GM13977 (cell line): ENCODE results near the gene EN1.

Experiments
- DNase-seq: peaks from one replicate; pipeline ENCODE4 v3.0.0; 2012; ENCODE audit warnings: low spot score
- in situ Hi-C: fragments of 300-500 bp; cut with MboI; formaldehyde crosslinking; loops from one replicate; pipeline ENCODE4 v1.12.0; 2022; ENCODE audit warnings: low sequenced_read_pairs, low pct_unique_long_range_greater_than_20kb, mixed read lengths, inconsistent platforms; ENCODE audit not compliant: unreplicated experiment
- TF ChIP-seq, protein P1 (sequence below): IDR thresholded peaks from 2 replicates; pipeline ENCODE4 v1.5.1; 2012; ENCODE audit warnings: mild to moderate bottlenecking, control low read depth; ENCODE audit not compliant: insufficient read depth; ENCODE audit errors: extremely low read depth, missing control alignments

The EN1 gene

DNA sequence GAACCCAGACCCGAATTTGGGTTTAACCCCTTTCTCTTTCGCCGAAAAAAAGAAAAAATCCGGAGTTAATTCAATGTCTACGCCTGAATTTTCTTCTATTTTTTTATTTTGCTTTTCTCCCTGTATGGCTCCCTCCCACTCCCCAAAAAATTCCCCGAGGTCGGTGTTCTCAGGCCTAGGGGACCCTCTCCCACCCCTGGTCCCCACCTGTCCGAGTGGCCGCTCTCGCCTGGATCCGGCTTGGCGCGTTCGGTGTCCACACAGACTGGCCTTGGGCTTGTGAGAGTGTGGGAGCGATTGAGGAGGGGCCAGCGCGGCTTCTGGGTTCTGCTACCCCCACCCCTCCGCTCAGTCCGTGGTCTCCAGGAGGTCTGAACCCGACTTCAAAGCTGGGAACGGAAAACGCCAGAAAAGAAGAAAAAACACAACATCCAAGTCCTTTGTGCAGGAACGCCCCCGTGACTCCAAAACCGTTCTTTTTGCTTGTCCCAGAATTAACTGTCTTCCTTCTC, 5.7 kb upstream of the EN1 start:
- in situ Hi-C loops: loop anchor here (10.0 to 25.0 kb wide), 2 partner anchors 628 to 816 kb away; no protein-coding TSS in a partner anchor
- peak; percentile 34 for DNase-seq
- TF ChIP-seq, protein P1, sequence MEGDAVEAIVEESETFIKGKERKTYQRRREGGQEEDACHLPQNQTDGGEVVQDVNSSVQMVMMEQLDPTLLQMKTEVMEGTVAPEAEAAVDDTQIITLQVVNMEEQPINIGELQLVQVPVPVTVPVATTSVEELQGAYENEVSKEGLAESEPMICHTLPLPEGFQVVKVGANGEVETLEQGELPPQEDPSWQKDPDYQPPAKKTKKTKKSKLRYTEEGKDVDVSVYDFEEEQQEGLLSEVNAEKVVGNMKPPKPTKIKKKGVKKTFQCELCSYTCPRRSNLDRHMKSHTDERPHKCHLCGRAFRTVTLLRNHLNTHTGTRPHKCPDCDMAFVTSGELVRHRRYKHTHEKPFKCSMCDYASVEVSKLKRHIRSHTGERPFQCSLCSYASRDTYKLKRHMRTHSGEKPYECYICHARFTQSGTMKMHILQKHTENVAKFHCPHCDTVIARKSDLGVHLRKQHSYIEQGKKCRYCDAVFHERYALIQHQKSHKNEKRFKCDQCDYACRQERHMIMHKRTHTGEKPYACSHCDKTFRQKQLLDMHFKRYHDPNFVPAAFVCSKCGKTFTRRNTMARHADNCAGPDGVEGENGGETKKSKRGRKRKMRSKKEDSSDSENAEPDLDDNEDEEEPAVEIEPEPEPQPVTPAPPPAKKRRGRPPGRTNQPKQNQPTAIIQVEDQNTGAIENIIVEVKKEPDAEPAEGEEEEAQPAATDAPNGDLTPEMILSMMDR: no peak

DNA sequence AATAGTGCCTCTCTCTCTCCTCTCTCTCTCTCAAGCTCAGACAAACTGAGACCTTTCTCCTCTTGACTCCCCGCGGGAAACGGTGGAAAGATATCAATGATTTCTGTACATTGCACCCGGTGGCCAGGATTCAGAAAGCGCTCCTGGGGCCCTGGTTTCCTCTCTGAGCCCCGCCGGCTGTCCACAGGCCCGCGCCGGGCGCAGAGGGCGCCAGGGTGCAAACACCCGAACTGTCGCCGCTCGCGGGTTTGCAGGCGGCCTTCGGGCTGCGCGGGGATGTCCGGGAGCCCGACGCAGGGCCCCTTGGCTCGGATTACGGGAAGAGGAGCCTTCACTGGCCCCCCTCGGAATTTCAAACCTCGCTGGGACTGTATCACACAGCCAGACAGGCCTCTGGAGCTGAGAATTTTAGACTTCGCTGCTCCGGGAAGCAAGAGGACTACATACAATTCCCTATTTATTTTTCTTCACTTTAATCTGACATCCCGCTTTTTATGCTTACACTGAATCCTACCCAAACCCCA, 5.2 kb upstream of the EN1 start:
- TF ChIP-seq, protein P1: no peak
- peak; percentile 38 for DNase-seq
- in situ Hi-C loops: loop anchor here (10.0 to 25.0 kb wide), 2 partner anchors 628 to 815 kb away; no protein-coding TSS in a partner anchor

- no peak for DNase-seq
- in situ Hi-C loops: loop anchor here (10.0 to 25.0 kb wide), 2 partner anchors 627 to 814 kb away; no protein-coding TSS in a partner anchor
- TF ChIP-seq, protein P1: no peak
Measured at GRCh38 chr2:118851650-118852049, 4.2 kb upstream of the EN1 start.

DNA sequence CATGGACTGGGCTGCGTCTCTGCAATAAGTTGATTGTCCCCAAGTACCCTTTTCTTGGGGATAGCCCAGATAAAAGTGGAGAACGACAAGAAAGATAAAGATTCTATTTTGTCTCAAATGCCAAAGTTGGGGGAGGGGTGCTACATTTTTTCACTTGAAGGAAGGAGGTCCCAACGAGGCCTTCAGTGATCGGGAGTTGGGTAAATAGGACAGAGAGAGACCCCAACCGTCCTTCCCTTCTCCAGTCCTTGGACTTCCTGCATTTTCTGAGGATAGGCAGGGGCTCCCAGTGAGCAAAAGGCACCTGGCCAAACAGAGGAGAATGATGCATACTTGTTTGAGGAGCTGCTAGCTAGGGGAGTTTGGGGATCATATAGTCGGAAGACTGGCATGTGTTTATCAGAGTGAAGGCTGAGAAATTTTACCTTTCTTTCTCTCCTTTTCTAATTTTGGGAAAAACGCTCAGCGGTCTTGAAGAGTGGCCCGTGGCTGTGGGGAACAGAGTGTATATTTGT, 3.5 kb upstream of the EN1 start:
- TF ChIP-seq, protein P1: no peak
- DNase-seq: no peak
- in situ Hi-C loops: loop anchor here (10.0 to 25.0 kb wide), 2 partner anchors 626 to 814 kb away; no protein-coding TSS in a partner anchor

GRCh38 chr2:118850168-118850900, 2.9 kb upstream of the EN1 start:
- TF ChIP-seq, protein P1: no peak
- DNase-seq: peak; percentile 36
- in situ Hi-C loops: loop anchor here (10.0 to 25.0 kb wide), 2 partner anchors 626 to 813 kb away; no protein-coding TSS in a partner anchor
